HepG2 (cell line): Measurements from ENCODE around the gene TMEFF2. TPM values are rescaled to one million over a fixed set of nuclear protein-coding genes. Genes with fewer than 3 reads are reported as not detected.

Experiments used
- ATAC-seq: fragments of 200-7000 bp; cut with Tn5 transposase; 3 replicates; pipeline ENCODE4 v1.9.1; 2020; ENCODE audit warnings: mild to moderate bottlenecking, moderate library complexity
- BruUV-seq: library from RNA; stranded (reverse); fragments of 400-500 nt; replicated peaks from 2 replicates; lab custom pipeline; 2021; lab: Mats Ljungman, UMichigan
- CTCF ChIA-PET: fragments of 300-600 bp; formaldehyde crosslinking; extraction: SDS; loops from one replicate; lab custom pipeline; 2021; ENCODE audit warnings: low total read pairs, inconsistent platforms, low intra/inter-chr PET ratio; lab: Yijun Ruan, JAX
- POLR2A ChIA-PET: fragments of 350-600 bp; sonication (Branson Sonifier 250); formaldehyde crosslinking; loops from one replicate; lab custom pipeline; 2020; ENCODE audit warnings: antibody characterized with exemption, inconsistent platforms; lab: Yijun Ruan, JAX
- DNase-seq: peaks from one replicate; pipeline ENCODE4 v3.0.0-alpha.2; 2015; ENCODE audit warnings: low spot score
- FAIRE-seq: peaks from 3 replicates; lab custom pipeline; 2011; peaks lifted over from hg19 to GRCh38; lab: Jason Lieb, UNC
- H2AFZ ChIP-seq: one replicate; pipeline ENCODE4 v1.6.1; 2011; ENCODE audit warnings: low read length, inconsistent platforms
- H3K27ac ChIP-seq: fragments of 300-600 bp; 3 replicates; pipeline ENCODE4 v1.8.0; 2011; ENCODE audit warnings: mixed run types, mild to moderate bottlenecking, mixed read lengths, low read length, inconsistent platforms; ENCODE audit not compliant: insufficient read depth; ENCODE audit errors: extremely low read length
- H3K27me3 ChIP-seq, 2 experiments: fragments of 200-600 bp in 1 of 2; 2 replicates in 1 of 2; 3 replicates in 1 of 2; pipeline versions ENCODE4 v1.6.0 to v1.8.0; 2011; ENCODE audit warnings: low read length in 2 of 2, mild to moderate bottlenecking in 2 of 2, moderate library complexity in 2 of 2, inconsistent platforms in 1 of 2; ENCODE audit not compliant: insufficient read depth in 2 of 2, control insufficient read depth in 1 of 2
- H3K36me3 ChIP-seq, 2 experiments: fragments of 200-600 bp in 1 of 2; replicated peaks in 1 of 2; 2 replicates in 1 of 2; 3 replicates in 1 of 2; pipeline versions ENCODE4 v1.5.1 to v1.8.0; 2011; ENCODE audit warnings: low read length in 2 of 2, inconsistent platforms in 1 of 2; ENCODE audit not compliant: insufficient read depth in 2 of 2, control insufficient read depth in 1 of 2
- H3K4me1 ChIP-seq: 2 replicates; pipeline ENCODE4 v1.5.1; 2012; ENCODE audit warnings: low read length, inconsistent platforms; ENCODE audit not compliant: insufficient read depth
- H3K4me2 ChIP-seq: 2 replicates; pipeline ENCODE4 v1.6.0; 2011; ENCODE audit warnings: low read depth, low read length, inconsistent platforms
- H3K4me3 ChIP-seq, 3 experiments: fragments of 200-600 bp in 1 of 3; sonication (generic), shearing (Covaris generic) in 1 of 3; replicated peaks in 1 of 3; 2 replicates each; pipeline ENCODE4 v1.5.1; 2011 to 2016; ENCODE audit warnings: low read length in 3 of 3, inconsistent platforms in 2 of 3, low read depth in 2 of 3, mild to moderate bottlenecking in 2 of 3, control low read depth in 1 of 3, mixed read lengths in 1 of 3; ENCODE audit not compliant: insufficient read depth in 1 of 3
- H3K79me2 ChIP-seq: one replicate; pipeline ENCODE4 v1.6.1; 2011; ENCODE audit warnings: low read length, inconsistent platforms; ENCODE audit not compliant: insufficient read depth
- H3K9ac ChIP-seq: 2 replicates; pipeline ENCODE4 v1.6.0; 2011; ENCODE audit warnings: mild to moderate bottlenecking, low read depth, low read length, inconsistent platforms; ENCODE audit not compliant: insufficient read depth
- H3K9me3 ChIP-seq: 2 replicates; pipeline ENCODE4 v1.5.1; 2012; ENCODE audit warnings: mild to moderate bottlenecking, low read length
- H4K20me1 ChIP-seq: 2 replicates; pipeline ENCODE4 v1.6.0; 2011; ENCODE audit warnings: inconsistent platforms, mild to moderate bottlenecking, low read length, moderate library complexity; ENCODE audit not compliant: insufficient read depth
- CEBPB ChIP-seq: IDR thresholded peaks from 2 replicates; pipeline ENCODE4 v1.6.1; 2011; ENCODE audit warnings: low read depth, low read length, improper control_type of control experiment, borderline replicate concordance
- CHD4 ChIP-seq: fragments of 200-600 bp; sonication (generic); IDR thresholded peaks from 2 replicates; pipeline ENCODE4 v1.7.0; 2017; ENCODE audit warnings: mild to moderate bottlenecking, low read length, borderline replicate concordance
- FOXK2 ChIP-seq: fragments of 450-650 bp; IDR thresholded peaks from 2 replicates; pipeline ENCODE4 v1.6.1; 2016
- HES4 ChIP-seq: sonication (generic); formaldehyde crosslinking; IDR thresholded peaks from 2 replicates; pipeline ENCODE4 v1.9.0; 2021; ENCODE audit warnings: mild to moderate bottlenecking, missing genetic modification reagents, borderline replicate concordance
- HMG20B ChIP-seq: conservative IDR thresholded peaks from 2 replicates; pipeline ENCODE4 v1.6.1; 2016; ENCODE audit warnings: missing genetic modification reagents, missing compliant biosample characterization
- PAX8 ChIP-seq: sonication (generic); formaldehyde crosslinking; IDR thresholded peaks from 2 replicates; pipeline ENCODE4 v1.8.0; 2022; ENCODE audit warnings: mild to moderate bottlenecking, missing genetic modification reagents, borderline replicate concordance
- PBX2 ChIP-seq: IDR thresholded peaks from 2 replicates; pipeline ENCODE4 v1.6.1; 2016; ENCODE audit warnings: control low read depth
- TARDBP ChIP-seq: sonication (generic); formaldehyde crosslinking; IDR thresholded peaks from 2 replicates; pipeline ENCODE4 v1.8.0; 2022; ENCODE audit warnings: mild to moderate bottlenecking, missing genetic modification reagents
- ZFP90 ChIP-seq: sonication (generic); formaldehyde crosslinking; IDR thresholded peaks from 2 replicates; pipeline ENCODE4 v1.8.0; 2022; ENCODE audit warnings: missing genetic modification reagents, mild to moderate bottlenecking, inconsistent platforms, borderline replicate concordance
- ZNF766 ChIP-seq: sonication (generic); formaldehyde crosslinking; IDR thresholded peaks from 2 replicates; pipeline ENCODE4 v1.5.0; 2020; ENCODE audit warnings: missing genetic modification reagents, borderline replicate concordance
- WGBS: methylation state at CpG from one replicate; pipeline ENCODE4 v1.1.6; 2017; ENCODE audit warnings: low lambda C conversion rate; 5-methylcytosine and 5-hydroxymethylcytosine counted together
- in situ Hi-C: cut with HindIII; loops from 2 replicates; pipeline ENCODE4 v1.10.0; 2017; ENCODE audit warnings: low pct_unique_long_range_greater_than_20kb; ENCODE audit not compliant: extremely low pct_ligation_motif_present
- intact Hi-C: fragments of 100-400 bp; cut with micrococcal nuclease; formaldehyde crosslinking; loops from one replicate; pipeline ENCODE4 v1.10.0; 2022; ENCODE audit not compliant: unreplicated experiment
- polyA plus RNA-seq, 8 experiments: library from polyadenylated mRNA; depleted of rRNA in 3 of 8; stranded (reverse) in 7 of 8; unstranded in 1 of 8; fragments of >200 nt; fragmentation: Illumina TruSeq in 4 of 8; extraction: Trizol in 4 of 8; gene quantifications; 2 replicates each; pipeline versions ENCODE4 v1.2.1 to v1.2.3, GENCODE V29; 2011 to 2016; ENCODE audit warnings: low read depth in 4 of 8, missing spikeins in 1 of 8, mixed read lengths in 1 of 8; ENCODE audit not compliant: insufficient read depth in 1 of 8
- total RNA-seq, 5 experiments: library from RNA; depleted of rRNA; stranded (reverse); fragments of >200 nt; fragmentation: Illumina TruSeq; extraction: Trizol; gene quantifications; 2 replicates each; pipeline ENCODE4 v1.2.3, GENCODE V29; 2016; ENCODE audit warnings: low read depth in 1 of 5
- TF ChIP-seq, protein P1 (sequence below): sonication (generic); formaldehyde crosslinking; IDR thresholded peaks from 2 replicates; pipeline ENCODE4 v1.4.0; 2020; ENCODE audit warnings: missing genetic modification reagents
- TF ChIP-seq, protein P2 (sequence below): sonication (generic); formaldehyde crosslinking; IDR thresholded peaks from 2 replicates; pipeline ENCODE4 v1.4.0; 2020; ENCODE audit warnings: missing genetic modification reagents, borderline replicate concordance
- TF ChIP-seq, protein P3 (sequence below): sonication (generic); formaldehyde crosslinking; IDR thresholded peaks from 2 replicates; pipeline ENCODE4; 2020; ENCODE audit warnings: missing genetic modification reagents, mild to moderate bottlenecking, borderline replicate concordance

Gene TMEFF2
- total and polyA plus RNA-seq, 2 of the 13 experiments (the other 11 are each of a cell fraction or from before 2014, with no cell fraction given): not detected

- TF ChIP-seq CHD4 (no peak), HES4 (CRISPR knock-in tag) (no peak), FOXK2 (no peak)
- TF ChIP-seq, all 625 proteins: peak for 0
Observed at GRCh38 chr2:191927319-191927867, 267.3 kb downstream of the TMEFF2 start (continued).

- ChIA-PET POLR2A (no interaction called here), CTCF (no interaction called here)
- Histone ChIP-seq H3K4me2 (no peak overlapping the region), H3K27ac (no peak overlapping the region), H3K9ac (no peak overlapping the region), H4K20me1 (no peaks in the 10 kb centered on the region), H3K9me3 (no peaks in the 10 kb centered on the region), H3K79me2 (no peaks in the 10 kb centered on the region), H3K4me1 (0 out of 2 replicates have a peak, but pooled peaks cover 8% of the 10 kb centered on the region), H3K4me3 (no peak overlapping the region), H3K36me3 (no peaks in the 10 kb centered on the region), H3K27me3 (no peaks in the 10 kb centered on the region), H2AFZ (no peak overlapping the region)
- TF ChIP-seq, protein P1, sequence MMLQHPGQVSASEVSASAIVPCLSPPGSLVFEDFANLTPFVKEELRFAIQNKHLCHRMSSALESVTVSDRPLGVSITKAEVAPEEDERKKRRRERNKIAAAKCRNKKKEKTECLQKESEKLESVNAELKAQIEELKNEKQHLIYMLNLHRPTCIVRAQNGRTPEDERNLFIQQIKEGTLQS (CRISPR knock-in tag): no peak
- TF ChIP-seq, protein P2, sequence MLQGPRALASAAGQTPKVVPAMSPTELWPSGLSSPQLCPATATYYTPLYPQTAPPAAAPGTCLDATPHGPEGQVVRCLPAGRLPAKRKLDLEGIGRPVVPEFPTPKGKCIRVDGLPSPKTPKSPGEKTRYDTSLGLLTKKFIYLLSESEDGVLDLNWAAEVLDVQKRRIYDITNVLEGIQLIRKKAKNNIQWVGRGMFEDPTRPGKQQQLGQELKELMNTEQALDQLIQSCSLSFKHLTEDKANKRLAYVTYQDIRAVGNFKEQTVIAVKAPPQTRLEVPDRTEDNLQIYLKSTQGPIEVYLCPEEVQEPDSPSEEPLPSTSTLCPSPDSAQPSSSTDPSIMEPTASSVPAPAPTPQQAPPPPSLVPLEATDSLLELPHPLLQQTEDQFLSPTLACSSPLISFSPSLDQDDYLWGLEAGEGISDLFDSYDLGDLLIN (CRISPR knock-in tag): no peak
- TF ChIP-seq HMG20B (CRISPR knock-in tag) (no peak), TARDBP (CRISPR knock-in tag) (no peak), CEBPB (no peak), PBX2 (no peak), ZFP90 (CRISPR knock-in tag) (no peak), ZNF766 (CRISPR knock-in tag) (no peak), PAX8 (no peak)
- TF ChIP-seq, protein P3, sequence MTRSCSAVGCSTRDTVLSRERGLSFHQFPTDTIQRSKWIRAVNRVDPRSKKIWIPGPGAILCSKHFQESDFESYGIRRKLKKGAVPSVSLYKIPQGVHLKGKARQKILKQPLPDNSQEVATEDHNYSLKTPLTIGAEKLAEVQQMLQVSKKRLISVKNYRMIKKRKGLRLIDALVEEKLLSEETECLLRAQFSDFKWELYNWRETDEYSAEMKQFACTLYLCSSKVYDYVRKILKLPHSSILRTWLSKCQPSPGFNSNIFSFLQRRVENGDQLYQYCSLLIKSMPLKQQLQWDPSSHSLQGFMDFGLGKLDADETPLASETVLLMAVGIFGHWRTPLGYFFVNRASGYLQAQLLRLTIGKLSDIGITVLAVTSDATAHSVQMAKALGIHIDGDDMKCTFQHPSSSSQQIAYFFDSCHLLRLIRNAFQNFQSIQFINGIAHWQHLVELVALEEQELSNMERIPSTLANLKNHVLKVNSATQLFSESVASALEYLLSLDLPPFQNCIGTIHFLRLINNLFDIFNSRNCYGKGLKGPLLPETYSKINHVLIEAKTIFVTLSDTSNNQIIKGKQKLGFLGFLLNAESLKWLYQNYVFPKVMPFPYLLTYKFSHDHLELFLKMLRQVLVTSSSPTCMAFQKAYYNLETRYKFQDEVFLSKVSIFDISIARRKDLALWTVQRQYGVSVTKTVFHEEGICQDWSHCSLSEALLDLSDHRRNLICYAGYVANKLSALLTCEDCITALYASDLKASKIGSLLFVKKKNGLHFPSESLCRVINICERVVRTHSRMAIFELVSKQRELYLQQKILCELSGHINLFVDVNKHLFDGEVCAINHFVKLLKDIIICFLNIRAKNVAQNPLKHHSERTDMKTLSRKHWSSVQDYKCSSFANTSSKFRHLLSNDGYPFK (CRISPR knock-in tag): no peak
- FAIRE-seq (no peak), ATAC-seq (no peak), DNase-seq (no peak)
- in situ Hi-C loops (no loop called here), intact Hi-C loops (no loop called here)
- 34% methylated on average over 1 of the region's 1 CpG for WGBS
- BruUV-seq: no TSS peak
Observed at GRCh38 chr2:191926671-191927070, 268.1 kb downstream of the TMEFF2 start.
